H1 (cell line): ENCODE data around the gene DRAM2. TPM values are rescaled to one million over a fixed set of nuclear protein-coding genes. Genes with fewer than 3 reads are reported as not detected.

Source experiments
- ATF2 ChIP-seq: IDR thresholded peaks from 2 replicates; pipeline ENCODE4 v1.6.1; 2012; ENCODE audit warnings: low read length, inconsistent platforms
- CHD7 ChIP-seq: fragments of 300-600 bp; sonication (generic); IDR thresholded peaks from 2 replicates; pipeline ENCODE4 v1.7.1; 2012; ENCODE audit warnings: low read length, moderate library complexity, mild to moderate bottlenecking, inconsistent platforms; ENCODE audit not compliant: insufficient replicate concordance
- FOSL1 ChIP-seq: IDR thresholded peaks from 2 replicates; pipeline ENCODE4 v1.6.1; 2011; ENCODE audit warnings: mild to moderate bottlenecking, low read depth, low read length, moderate library complexity; ENCODE audit not compliant: insufficient read depth
- GABPA ChIP-seq: IDR thresholded peaks from 2 replicates; pipeline ENCODE4 v1.6.1; 2011; ENCODE audit warnings: mild to moderate bottlenecking, low read length, moderate library complexity, borderline replicate concordance; ENCODE audit not compliant: insufficient read depth
- MAX ChIP-seq: IDR thresholded peaks from 2 replicates; pipeline ENCODE4 v1.6.1; 2012; ENCODE audit warnings: inconsistent platforms
- SUZ12 ChIP-seq: fragments of 200-600 bp; sonication (generic); IDR thresholded peaks from 2 replicates; pipeline ENCODE4 v1.6.1; 2012; ENCODE audit warnings: mild to moderate bottlenecking, inconsistent platforms, low read length, moderate library complexity, mixed read lengths
- TAF7 ChIP-seq: optimal IDR thresholded peaks from 2 replicates; pipeline ENCODE3; 2011; ENCODE audit warnings: low read depth, mild to moderate bottlenecking, inconsistent platforms, low read length, moderate library complexity, borderline replicate concordance
- polyA plus RNA-seq, 7 experiments: library from polyadenylated mRNA; depleted of rRNA in 3 of 7; stranded (reverse) in 5 of 7; unstranded in 2 of 7; fragments of >200 nt in 5 of 7; fragments of 200-250 nt in 2 of 7; gene quantifications; 1 replicate in 5 of 7; 2 replicates in 1 of 7; 4 replicates in 1 of 7; pipeline versions ENCODE4 v1.2.1 to v1.2.3, GENCODE V29; 2011 to 2013; ENCODE audit warnings: missing spikeins in 2 of 7, mixed read lengths in 2 of 7
- total RNA-seq: library from RNA; stranded (reverse); fragmentation: NEBNext Ultra II Directional; extraction: Animal tissue kit (Norgen Biotek cat#: 25700); gene quantifications from 2 replicates; pipeline ENCODE4 v1.2.1, GENCODE V29; 2021

DRAM2 gene
- total and polyA plus RNA-seq, 2 of the 8 experiments (the other 6 are each of a cell fraction or from before 2014, with no cell fraction given) = 35.2 to 68.2 TPM

GRCh38 chr1:111139956-111140679 lies at the start of gene DRAM2, which contains the start of gene CEPT1 (continued):
- TF ChIP-seq FOSL1 = no peak
- TF ChIP-seq TAF7 = peak; percentile 59
- TF ChIP-seq ATF2 = 0 out of 2 replicates have a peak, but pooled peaks have one; percentile 21
- TF ChIP-seq SUZ12 = no peak
- no peak; the same call in 1 of the 2 replicates for TF ChIP-seq MAX
- TF ChIP-seq GABPA = no peak
- no peak for TF ChIP-seq CHD7
